GM23248 (cell line): Measurements from ENCODE around the gene FRAS1.

Experiments
- EZH2 ChIP-seq: fragments of 200-600 bp; sonication (generic); IDR thresholded peaks from 2 replicates; pipeline ENCODE4 v1.6.1; 2018; ENCODE audit warnings: antibody characterized with exemption, mild to moderate bottlenecking; ENCODE audit not compliant: insufficient read depth, poor library complexity, severe bottlenecking
- EZH2phosphoT487 ChIP-seq: fragments of 200-600 bp; sonication (generic); IDR thresholded peaks from 2 replicates; pipeline ENCODE4 v1.6.1; 2018; ENCODE audit warnings: antibody characterized with exemption, moderate library complexity, mild to moderate bottlenecking, low read depth; ENCODE audit not compliant: insufficient read depth

GRCh38 chr4:78558410-78558809 lies 501.3 kb downstream of the FRAS1 start:
- TF ChIP-seq EZH2 (no peak), EZH2phosphoT487 (no peak)
